Natural killer cell treated with Interleukin-12 subunit alpha and Interleukin-12 subunit beta and Interleukin-15 and Interleukin-18, amount 100 ng/mL, for 72 hours (primary cell): ENCODE results near the gene ZSCAN26. TPM values are rescaled to one million over a fixed set of nuclear protein-coding genes. Genes with fewer than 3 reads are reported as not detected.

ENCODE experiments used
- ATAC-seq, 2 donors: fragments of 150-1000 bp; cut with Tn5 transposase in 1 of 2; sonication (Bioruptor Pico), chemical (Tn5 transposase) in 1 of 2; 2 replicates each; pipeline ENCODE4 v1.10.0; 2021
- DNase-seq: peaks from one replicate; pipeline ENCODE4 v3.0.0; 2022; ENCODE audit warnings: low spot score
- H3K27ac Mint-ChIP-seq, 2 donors: 1 replicate in 1 of 2; 2 replicates in 1 of 2; pipeline ENCODE4 v1.8.0; 2022; ENCODE audit warnings: mixed read lengths in 2 of 2, mild to moderate bottlenecking in 1 of 2, moderate library complexity in 1 of 2
- H3K27me3 Mint-ChIP-seq, 2 donors: 1 replicate in 1 of 2; 2 replicates in 1 of 2; pipeline ENCODE4 v1.8.0; 2022; ENCODE audit warnings: mixed read lengths in 2 of 2
- H3K36me3 Mint-ChIP-seq: one replicate; pipeline ENCODE4 v1.8.0; 2022; ENCODE audit warnings: mixed read lengths
- H3K4me1 Mint-ChIP-seq, 2 donors: 1 replicate in 1 of 2; 2 replicates in 1 of 2; pipeline ENCODE4 v1.8.0; 2022; ENCODE audit warnings: low read depth in 2 of 2, mixed read lengths in 2 of 2, mild to moderate bottlenecking in 1 of 2
- H3K4me3 Mint-ChIP-seq: one replicate; pipeline ENCODE4 v1.8.0; 2022; ENCODE audit warnings: mixed read lengths
- H3K9me3 Mint-ChIP-seq: 2 replicates; pipeline ENCODE4 v1.8.0; 2022; ENCODE audit warnings: mixed read lengths
- total RNA-seq, 2 donors: library from RNA; stranded (reverse); gene quantifications; one replicate each; pipeline ENCODE4 v1.2.3, GENCODE V29; 2022

Gene ZSCAN26
- total RNA-seq, 2 donors from 2014 or later: 6.7 to 8.3 TPM

GRCh38 chr6:28243946-28244345, 23.0 kb upstream of the ZSCAN26 start:
- H3K27me3 Mint-ChIP-seq: no peaks in the 10 kb centered on the region
- H3K9me3 Mint-ChIP-seq: no peaks in the 10 kb centered on the region
- H3K27ac Mint-ChIP-seq: no peak overlapping the region
- DNase-seq (no peak), ATAC-seq (no peak)
- no peak overlapping the region for H3K4me3 Mint-ChIP-seq
- peaks cover 19% of the 10 kb centered on the region for H3K36me3 Mint-ChIP-seq
- peaks cover 9 to 16% of the 10 kb centered on the region in 2 donors for H3K4me1 Mint-ChIP-seq

- no peaks in the 10 kb centered on the region for H3K27me3 Mint-ChIP-seq
- H3K36me3 Mint-ChIP-seq: peaks cover 19% of the 10 kb centered on the region
- no peak overlapping the region for H3K27ac Mint-ChIP-seq
- DNase-seq (no peak), ATAC-seq (no peak)
- H3K4me1 Mint-ChIP-seq: peaks cover 9 to 16% of the 10 kb centered on the region in 2 donors
- peak overlapping the region; percentile 20 for H3K4me3 Mint-ChIP-seq
- no peaks in the 10 kb centered on the region for H3K9me3 Mint-ChIP-seq
Observed at GRCh38 chr6:28245206-28245941, 21.6 kb upstream of the ZSCAN26 start.

GRCh38 chr6:28248916-28249315, 18.0 kb upstream of the ZSCAN26 start:
- Mint-ChIP-seq H3K4me3 (no peak overlapping the region), H3K27me3 (no peaks in the 10 kb centered on the region), H3K4me1 (peaks cover 29 to 39% of the 10 kb centered on the region in 2 donors), H3K27ac (no peak overlapping the region), H3K36me3 (peaks cover 19% of the 10 kb centered on the region), H3K9me3 (peaks cover 5% of the 10 kb centered on the region)
- DNase-seq (no peak), ATAC-seq (no peak)

- ATAC-seq (no peak), DNase-seq (no peak)
- Mint-ChIP-seq H3K4me3 (peak overlapping the region; percentile 100), H3K9me3 (peaks cover 5% of the 10 kb centered on the region), H3K27me3 (peaks cover 0 to 5% of the 10 kb centered on the region in 2 donors), H3K27ac (no peak overlapping the region), H3K4me1 (peaks cover 24 to 32% of the 10 kb centered on the region in 2 donors), H3K36me3 (peaks cover 9% of the 10 kb centered on the region)
Observed at GRCh38 chr6:28250747-28251146, 16.2 kb upstream of the ZSCAN26 start.

- peak; percentile 78 to 84 for ATAC-seq
Observed at GRCh38 chr6:28251661-28252008, 15.3 kb upstream of the ZSCAN26 start.

GRCh38 chr6:28252009-28252975, 14.7 kb upstream of the ZSCAN26 start, which contains the start of gene ZKSCAN4:
TSS of gene ZKSCAN4 (minus strand) at chr6:28252269. CDS start at chr6:28251980, 289 bp downstream.
- H3K4me3 Mint-ChIP-seq: peak within 1 kb of the TSS; percentile 100
- H3K4me1 Mint-ChIP-seq: peaks cover 20 to 28% of the 10 kb centered on the region in 2 donors
- H3K27me3 Mint-ChIP-seq: peaks cover 0 to 9% of the 10 kb centered on the region in 2 donors
- peak within 1 kb of the TSS; percentile 85 to 96 for H3K27ac Mint-ChIP-seq
- H3K36me3 Mint-ChIP-seq: peaks cover 6% of the 10 kb centered on the region
- ATAC-seq (peak; percentile 91 to 92), DNase-seq (peak; percentile 80)
- H3K9me3 Mint-ChIP-seq: peaks cover 5% of the 10 kb centered on the region

More at GRCh38 chr6:28251661-28252008, 15.3 kb upstream of the ZSCAN26 start:
- Mint-ChIP-seq H3K4me1 (peaks cover 20 to 28% of the 10 kb centered on the region in 2 donors), H3K9me3 (peaks cover 5% of the 10 kb centered on the region), H3K27ac (peak overlapping the region; percentile 85 to 96), H3K36me3 (peaks cover 6% of the 10 kb centered on the region), H3K4me3 (peak overlapping the region; percentile 100), H3K27me3 (peaks cover 0 to 7% of the 10 kb centered on the region in 2 donors)
- DNase-seq: peak; percentile 62

GRCh38 chr6:28254121-28254519, 12.8 kb upstream of the ZSCAN26 start:
- Mint-ChIP-seq H3K27ac (no peak overlapping the region), H3K4me3 (no peak overlapping the region), H3K4me1 (peaks cover 25 to 29% of the 10 kb centered on the region in 2 donors), H3K27me3 (peaks cover 11 to 14% of the 10 kb centered on the region in 2 donors), H3K9me3 (peaks cover 5% of the 10 kb centered on the region), H3K36me3 (peaks cover 11% of the 10 kb centered on the region)
- DNase-seq (no peak), ATAC-seq (peak in 1 of 2 donors; percentile 45)

GRCh38 chr6:28257042-28257441, 9.9 kb upstream of the ZSCAN26 start:
- DNase-seq (no peak), ATAC-seq (no peak)
- Mint-ChIP-seq H3K4me1 (peaks cover 14 to 17% of the 10 kb centered on the region in 2 donors), H3K27me3 (peaks cover 26 to 34% of the 10 kb centered on the region in 2 donors), H3K9me3 (peaks cover 9% of the 10 kb centered on the region), H3K36me3 (peaks cover 27% of the 10 kb centered on the region), H3K27ac (no peak overlapping the region), H3K4me3 (no peak overlapping the region)

GRCh38 chr6:28258877-28259777, 7.8 kb upstream of the ZSCAN26 start, which contains the start of gene NKAPL:
TSS of gene NKAPL (plus strand) at chr6:28259297. CDS start at chr6:28259372, 75 bp downstream.
- H3K9me3 Mint-ChIP-seq: peaks cover 4% of the 10 kb centered on the region
- peak; percentile 65 to 78 for ATAC-seq
- DNase-seq: peak; percentile 87
- peaks cover 33 to 35% of the 10 kb centered on the region in 2 donors for H3K27me3 Mint-ChIP-seq
- peak within 1 kb of the TSS; percentile 24 to 52 for H3K27ac Mint-ChIP-seq
- peaks cover 4 to 6% of the 10 kb centered on the region in 2 donors for H3K4me1 Mint-ChIP-seq
- peaks cover 27% of the 10 kb centered on the region for H3K36me3 Mint-ChIP-seq
- H3K4me3 Mint-ChIP-seq: peak within 1 kb of the TSS; percentile 59

GRCh38 chr6:28263922-28264321, 3.0 kb upstream of the ZSCAN26 start:
- DNase-seq (no peak), ATAC-seq (no peak)
- H3K27ac Mint-ChIP-seq: no peak overlapping the region
- H3K4me1 Mint-ChIP-seq: peaks cover under 1 to 3% of the 10 kb centered on the region in 2 donors
- H3K4me3 Mint-ChIP-seq: no peak overlapping the region
- H3K9me3 Mint-ChIP-seq: peaks cover 4% of the 10 kb centered on the region
- H3K27me3 Mint-ChIP-seq: peaks cover 21 to 31% of the 10 kb centered on the region in 2 donors
- peaks cover 16% of the 10 kb centered on the region for H3K36me3 Mint-ChIP-seq

GRCh38 chr6:28264834-28265401, 2.0 kb upstream of the ZSCAN26 start:
- Mint-ChIP-seq H3K4me3 (no peak overlapping the region), H3K4me1 (peaks cover 4 to 6% of the 10 kb centered on the region in 2 donors), H3K27me3 (peaks cover 16 to 25% of the 10 kb centered on the region in 2 donors), H3K27ac (no peak overlapping the region), H3K36me3 (peaks cover 10% of the 10 kb centered on the region), H3K9me3 (no peaks in the 10 kb centered on the region)
- DNase-seq (no peak), ATAC-seq (no peak)

- peaks cover 9 to 13% of the 10 kb centered on the region in 2 donors for H3K27me3 Mint-ChIP-seq
- peaks cover 6 to 14% of the 10 kb centered on the region in 2 donors for H3K4me1 Mint-ChIP-seq
- H3K4me3 Mint-ChIP-seq: no peak overlapping the region
- no peaks in the 10 kb centered on the region for H3K9me3 Mint-ChIP-seq
- ATAC-seq: no peak
- DNase-seq: no peak
- no peak overlapping the region for H3K27ac Mint-ChIP-seq
- H3K36me3 Mint-ChIP-seq: no peaks in the 10 kb centered on the region
Observed at GRCh38 chr6:28266563-28266961, 381 bp upstream of the ZSCAN26 start.
